SK-N-SH (cell line): Measurements from ENCODE around the gene C12orf50. TPM values are rescaled to one million over a fixed set of nuclear protein-coding genes. Genes with fewer than 3 reads are reported as not detected.
"Not testable (repeated sequence)": the region's sequence is repeated elsewhere in the genome, so short reads cannot be mapped to it uniquely, and the experiment has no call there.

Source experiments
- CTCF ChIA-PET: fragments of 300-600, 350-600 bp; formaldehyde crosslinking; extraction: SDS; loops from one replicate; lab custom pipeline; 2021; lab: Yijun Ruan, JAX
- POLR2A ChIA-PET: fragments of 350-600 bp; sonication (Branson Sonifier 250); formaldehyde crosslinking; extraction: SDS; loops from one replicate; lab custom pipeline; 2020; ENCODE audit warnings: antibody characterized with exemption, inconsistent platforms; lab: Yijun Ruan, JAX
- DNase-seq: peaks from one replicate; pipeline ENCODE4 v3.0.0; 2012
- H2AFZ ChIP-seq: fragments of 200-600 bp; sonication (generic); 2 replicates; pipeline ENCODE4 v1.8.1; 2016; ENCODE audit warnings: antibody characterized with exemption, mild to moderate bottlenecking, low read depth
- H3F3A ChIP-seq: fragments of 200-600 bp; sonication (generic); replicated peaks from 2 replicates; pipeline ENCODE3; 2016; ENCODE audit warnings: antibody characterized with exemption, mild to moderate bottlenecking; ENCODE audit not compliant: insufficient read depth
- H3K27ac ChIP-seq, 2 experiments: fragments of 200-500 bp in 1 of 2; fragments of 200-600 bp in 1 of 2; sonication (Bioruptor generic) in 1 of 2; sonication (generic), shearing (Covaris generic) in 1 of 2; 2 replicates each; pipeline versions ENCODE4 v1.5.1 to v1.6.1; 2014 to 2016; ENCODE audit warnings: low read depth in 2 of 2, inconsistent platforms in 1 of 2, low read length in 1 of 2, mild to moderate bottlenecking in 1 of 2, mixed read lengths in 1 of 2
- H3K27me3 ChIP-seq: fragments of 200-600 bp; sonication (generic), shearing (Covaris generic); 2 replicates; pipeline ENCODE4 v1.6.1; 2016; ENCODE audit warnings: mixed run types; ENCODE audit not compliant: insufficient read depth
- H3K36me3 ChIP-seq, 2 experiments: fragments of 200-500 bp in 1 of 2; fragments of 200-600 bp in 1 of 2; sonication (Bioruptor generic) in 1 of 2; sonication (generic) in 1 of 2; replicated peaks in 1 of 2; 2 replicates each; pipeline versions ENCODE3 to v1.5.1; 2014 to 2016; ENCODE audit warnings: low read length in 1 of 2, mild to moderate bottlenecking in 1 of 2; ENCODE audit not compliant: insufficient read depth in 2 of 2, control insufficient read depth in 1 of 2
- H3K4me1 ChIP-seq, 2 experiments: fragments of 200-500 bp in 1 of 2; fragments of 200-600 bp in 1 of 2; sonication (Bioruptor generic) in 1 of 2; sonication (generic), shearing (Covaris generic) in 1 of 2; 2 replicates each; pipeline versions ENCODE4 v1.5.1 to v1.6.1; 2014 to 2016; ENCODE audit warnings: low read depth in 1 of 2, low read length in 1 of 2, mixed run types in 1 of 2; ENCODE audit not compliant: insufficient read depth in 2 of 2, control insufficient read depth in 1 of 2
- H3K4me2 ChIP-seq: fragments of 200-600 bp; sonication (generic), shearing (Covaris generic); 2 replicates; pipeline ENCODE4 v1.6.1; 2017; ENCODE audit warnings: mixed run types
- H3K4me3 ChIP-seq, 2 experiments: fragments of 200-500 bp in 1 of 2; fragments of 200-600 bp in 1 of 2; sonication (Bioruptor generic) in 1 of 2; sonication (generic), shearing (Covaris generic) in 1 of 2; 2 replicates each; pipeline versions ENCODE4 v1.5.1 to v1.8.1; 2014 to 2016; ENCODE audit warnings: low read depth in 2 of 2, inconsistent platforms in 1 of 2, low read length in 1 of 2, mild to moderate bottlenecking in 1 of 2, mixed read lengths in 1 of 2, moderate library complexity in 1 of 2
- H3K79me2 ChIP-seq: fragments of 200-600 bp; sonication (generic); 2 replicates; pipeline ENCODE4 v1.8.1; 2017; ENCODE audit warnings: mild to moderate bottlenecking; ENCODE audit not compliant: insufficient read depth
- H3K9ac ChIP-seq: fragments of 200-600 bp; sonication (generic); 2 replicates; pipeline ENCODE4 v1.6.1; 2017; ENCODE audit warnings: mixed run types
- H3K9me2 ChIP-seq: fragments of 200-600 bp; sonication (generic); 2 replicates; pipeline ENCODE4 v1.6.1; 2017; ENCODE audit warnings: mixed run types
- H3K9me3 ChIP-seq: fragments of 200-600 bp; sonication (generic); 2 replicates; pipeline ENCODE4 v1.6.1; 2017; ENCODE audit warnings: mixed run types, mild to moderate bottlenecking, moderate library complexity
- H4K20me1 ChIP-seq: fragments of 200-600 bp; sonication (generic); 2 replicates; pipeline ENCODE4 v1.6.1; 2017; ENCODE audit warnings: mild to moderate bottlenecking, mixed run types; ENCODE audit not compliant: insufficient read depth
- CHD2 ChIP-seq: fragments of 150-350 bp; IDR thresholded peaks from 2 replicates; pipeline ENCODE4 v1.6.1; 2018; ENCODE audit warnings: low read length; ENCODE audit not compliant: partially characterized antibody
- CTCF ChIP-seq: fragments of 200-600 bp; sonication (generic); IDR thresholded peaks from 2 replicates; pipeline ENCODE4 v1.6.1; 2017; ENCODE audit warnings: antibody characterized with exemption, mild to moderate bottlenecking, moderate library complexity
- FOXJ3 ChIP-seq: sonication (generic); formaldehyde crosslinking; IDR thresholded peaks from 2 replicates; pipeline ENCODE4 v1.5.1; 2020; ENCODE audit warnings: mild to moderate bottlenecking, missing genetic modification reagents
- GATA2 ChIP-seq: sonication (generic); formaldehyde crosslinking; IDR thresholded peaks from 2 replicates; pipeline ENCODE4 v1.5.0; 2020; ENCODE audit warnings: mild to moderate bottlenecking, missing genetic modification reagents
- JUND ChIP-seq: IDR thresholded peaks from 2 replicates; pipeline ENCODE4 v1.4.0; 2012
- MEF2A ChIP-seq: IDR thresholded peaks from 2 replicates; pipeline ENCODE4 v1.4.0; 2012; ENCODE audit warnings: low read depth, borderline replicate concordance
- PBX3 ChIP-seq: IDR thresholded peaks from 2 replicates; pipeline ENCODE4; 2012
- RAD21 ChIP-seq: IDR thresholded peaks from 2 replicates; pipeline ENCODE4 v1.6.1; 2012; ENCODE audit warnings: mild to moderate bottlenecking, low read length
- RCOR1 ChIP-seq: fragments of 150-350 bp; IDR thresholded peaks from 2 replicates; pipeline ENCODE4 v1.6.1; 2017; ENCODE audit warnings: antibody characterized with exemption, low read length
- RFX5 ChIP-seq: IDR thresholded peaks from 2 replicates; pipeline ENCODE4 v1.6.1; 2012; ENCODE audit warnings: mild to moderate bottlenecking, improper control_type of control experiment, low read length
- RXRA ChIP-seq: IDR thresholded peaks from 2 replicates; pipeline ENCODE4 v1.4.0; 2012; ENCODE audit warnings: low read depth, mild to moderate bottlenecking, borderline replicate concordance
- TAF1 ChIP-seq: IDR thresholded peaks from 2 replicates; pipeline ENCODE4 v1.6.1; 2012; ENCODE audit warnings: low read depth, mild to moderate bottlenecking, low read length, moderate library complexity, borderline replicate concordance
- TCF12 ChIP-seq: IDR thresholded peaks from 2 replicates; pipeline ENCODE4 v1.4.0; 2012
- TEAD4 ChIP-seq: IDR thresholded peaks from 2 replicates; pipeline ENCODE4 v1.4.0; 2012; ENCODE audit warnings: mild to moderate bottlenecking, borderline replicate concordance; ENCODE audit not compliant: insufficient read depth
- USF2 ChIP-seq: fragments of 150-350 bp; IDR thresholded peaks from 2 replicates; pipeline ENCODE4 v1.6.1; 2017; ENCODE audit warnings: antibody characterized with exemption, low read length, low read depth, borderline replicate concordance
- WGBS: methylation state at CpG from one replicate; pipeline ENCODE4 v1.1.6; 2017; ENCODE audit warnings: low lambda C conversion rate; 5-methylcytosine and 5-hydroxymethylcytosine counted together
- polyA plus RNA-seq, 3 experiments: library from polyadenylated mRNA; depleted of rRNA; stranded (reverse); fragments of >200 nt; gene quantifications; 2 replicates each; pipeline ENCODE4 v1.2.3, GENCODE V29; 2012

Gene C12orf50
- polyA plus RNA-seq, 1 of the 3 experiments (the other 2 are of a cell fraction): 0.03 TPM

- no peak for TF ChIP-seq GATA2 (CRISPR knock-in tag)
- TF ChIP-seq PBX3: no peak
- no peak for TF ChIP-seq USF2
- no peak for TF ChIP-seq MEF2A
- no peak for TF ChIP-seq JUND
- TF ChIP-seq FOXJ3: no peak
- TF ChIP-seq TCF12: no peak
- peak; percentile 62; the same call in 1 of the 2 replicates for TF ChIP-seq TAF1
- 0 out of 2 replicates have a peak, but pooled peaks have one; percentile 18 for TF ChIP-seq TEAD4
- no peak for TF ChIP-seq CTCF
- TF ChIP-seq RAD21: no peak
- TF ChIP-seq CHD2: peak; percentile 63
- no peak for TF ChIP-seq RXRA
- TF ChIP-seq RFX5: no peak
- TF ChIP-seq RCOR1: no peak
These were observed 6.2 kb upstream of the C12orf50 start (continued) for GRCh38 chr12:88035271-88035906.

GRCh38 chr12:88031161-88031560 is 2.0 kb upstream of the C12orf50 start:
- H3K27ac ChIP-seq, H3K4me1 ChIP-seq, H3K9ac ChIP-seq, H3K27me3 ChIP-seq, H3K4me2 ChIP-seq, H3F3A ChIP-seq, H3K79me2 ChIP-seq, H3K9me2 ChIP-seq, CTCF ChIA-PET, H3K36me3 ChIP-seq, H2AFZ ChIP-seq, POLR2A ChIA-PET, H3K9me3 ChIP-seq, DNase-seq, H4K20me1 ChIP-seq, H3K4me3 ChIP-seq: not testable (repeated sequence)
- 11% methylated on average over 1 of the region's 3 CpGs for WGBS
